Mucosa of stomach (tissue), 1 donor: ENCODE results near the gene TTC21A.

ENCODE experiments used
- H3K27me3 ChIP-seq: one replicate; pipeline ENCODE4 v1.7.0; 2013; ENCODE audit warnings: mild to moderate bottlenecking, low read length; ENCODE audit not compliant: control insufficient read depth, insufficient read depth
- H3K36me3 ChIP-seq: one replicate; pipeline ENCODE4 v1.7.0; 2013; ENCODE audit warnings: low read length; ENCODE audit not compliant: control insufficient read depth, insufficient read depth
- H3K4me1 ChIP-seq: one replicate; pipeline ENCODE4 v1.7.0; 2013; ENCODE audit warnings: mild to moderate bottlenecking, low read length; ENCODE audit not compliant: control insufficient read depth, insufficient read depth
- H3K4me3 ChIP-seq: one replicate; pipeline ENCODE4 v1.7.0; 2013; ENCODE audit warnings: low read length
- H3K9ac ChIP-seq: one replicate; pipeline ENCODE4 v1.7.0; 2013; ENCODE audit warnings: mild to moderate bottlenecking, low read length, moderate library complexity
- H3K9me3 ChIP-seq: one replicate; pipeline ENCODE4 v1.7.0; 2013; ENCODE audit warnings: mild to moderate bottlenecking, low read length, moderate library complexity; ENCODE audit not compliant: control insufficient read depth
- donor health status: Pancreatic carcinoma.

TTC21A gene

GRCh38 chr3:39153977-39154279 is 46.4 kb downstream of the TTC21A start:
- Histone ChIP-seq H3K4me3 (no peak overlapping the region), H3K27me3 (no peaks in the 10 kb centered on the region), H3K9ac (peak overlapping the region; percentile 51), H3K9me3 (no peaks in the 10 kb centered on the region), H3K4me1 (peaks cover 65% of the 10 kb centered on the region), H3K36me3 (no peaks in the 10 kb centered on the region)

GRCh38 chr3:39154280-39155021 is 47.0 kb downstream of the TTC21A start:
- no peaks in the 10 kb centered on the region for H3K27me3 ChIP-seq
- peak overlapping the region; percentile 51 for H3K9ac ChIP-seq
- no peak overlapping the region for H3K4me3 ChIP-seq
- H3K9me3 ChIP-seq = no peaks in the 10 kb centered on the region
- peaks cover 60% of the 10 kb centered on the region for H3K4me1 ChIP-seq
- no peaks in the 10 kb centered on the region for H3K36me3 ChIP-seq

- H3K4me1 ChIP-seq = peaks cover 40% of the 10 kb centered on the region
- no peaks in the 10 kb centered on the region for H3K36me3 ChIP-seq
- no peaks in the 10 kb centered on the region for H3K27me3 ChIP-seq
Measured at GRCh38 chr3:39156421-39156820, 48.9 kb downstream of the TTC21A start.

GRCh38 chr3:39157359-39157758 is 49.9 kb downstream of the TTC21A start:
- H3K4me3 ChIP-seq = no peak overlapping the region
- H3K9ac ChIP-seq = no peak overlapping the region
- no peaks in the 10 kb centered on the region for H3K9me3 ChIP-seq

More at GRCh38 chr3:39156421-39156820, 48.9 kb downstream of the TTC21A start:
- Histone ChIP-seq H3K9ac (no peak overlapping the region), H3K4me3 (no peak overlapping the region), H3K9me3 (no peaks in the 10 kb centered on the region)

GRCh38 chr3:39158148-39158715 is 50.8 kb downstream of the TTC21A start:
- H3K9ac ChIP-seq = no peak overlapping the region
- H3K9me3 ChIP-seq = no peaks in the 10 kb centered on the region
- H3K4me1 ChIP-seq = peaks cover 30% of the 10 kb centered on the region
- no peaks in the 10 kb centered on the region for H3K27me3 ChIP-seq
- H3K4me3 ChIP-seq = no peak overlapping the region
- no peaks in the 10 kb centered on the region for H3K36me3 ChIP-seq

More at GRCh38 chr3:39157359-39157758, 49.9 kb downstream of the TTC21A start:
- Histone ChIP-seq H3K27me3 (no peaks in the 10 kb centered on the region), H3K4me1 (peaks cover 31% of the 10 kb centered on the region), H3K36me3 (no peaks in the 10 kb centered on the region)

- H3K27me3 ChIP-seq = no peaks in the 10 kb centered on the region
- H3K4me1 ChIP-seq = no peaks in the 10 kb centered on the region
- H3K9me3 ChIP-seq = no peaks in the 10 kb centered on the region
- H3K36me3 ChIP-seq = no peaks in the 10 kb centered on the region
- H3K9ac ChIP-seq = no peak overlapping the region
- no peak overlapping the region for H3K4me3 ChIP-seq
Measured at GRCh38 chr3:39164414-39164813, 56.9 kb downstream of the TTC21A start.

GRCh38 chr3:39165518-39165917 is 58.0 kb downstream of the TTC21A start:
- Histone ChIP-seq H3K9me3 (no peaks in the 10 kb centered on the region), H3K4me1 (no peaks in the 10 kb centered on the region)

GRCh38 chr3:39166134-39166710 is 58.7 kb downstream of the TTC21A start:
- Histone ChIP-seq H3K4me1 (no peaks in the 10 kb centered on the region), H3K9ac (no peak overlapping the region), H3K36me3 (no peaks in the 10 kb centered on the region), H3K27me3 (no peaks in the 10 kb centered on the region), H3K4me3 (no peak overlapping the region), H3K9me3 (no peaks in the 10 kb centered on the region)

More at GRCh38 chr3:39165518-39165917, 58.0 kb downstream of the TTC21A start:
- H3K4me3 ChIP-seq = no peak overlapping the region
- H3K36me3 ChIP-seq = no peaks in the 10 kb centered on the region
- no peak overlapping the region for H3K9ac ChIP-seq
- no peaks in the 10 kb centered on the region for H3K27me3 ChIP-seq

GRCh38 chr3:39166932-39167532 is 59.6 kb downstream of the TTC21A start:
- no peak overlapping the region for H3K4me3 ChIP-seq
- H3K27me3 ChIP-seq = no peaks in the 10 kb centered on the region
- H3K4me1 ChIP-seq = no peaks in the 10 kb centered on the region
- no peaks in the 10 kb centered on the region for H3K9me3 ChIP-seq
- H3K36me3 ChIP-seq = no peaks in the 10 kb centered on the region
- H3K9ac ChIP-seq = no peak overlapping the region

GRCh38 chr3:39168156-39168780 is 60.8 kb downstream of the TTC21A start:
- H3K27me3 ChIP-seq = no peaks in the 10 kb centered on the region
- H3K4me3 ChIP-seq = no peak overlapping the region
- no peak overlapping the region for H3K9ac ChIP-seq
- H3K36me3 ChIP-seq = no peaks in the 10 kb centered on the region
- H3K4me1 ChIP-seq = no peaks in the 10 kb centered on the region
- no peaks in the 10 kb centered on the region for H3K9me3 ChIP-seq

GRCh38 chr3:39169712-39170111 is 62.2 kb downstream of the TTC21A start:
- Histone ChIP-seq H3K9me3 (no peaks in the 10 kb centered on the region), H3K4me3 (no peak overlapping the region), H3K4me1 (no peaks in the 10 kb centered on the region), H3K9ac (no peak overlapping the region), H3K36me3 (no peaks in the 10 kb centered on the region), H3K27me3 (no peaks in the 10 kb centered on the region)

- Histone ChIP-seq H3K9ac (no peak overlapping the region), H3K4me1 (no peaks in the 10 kb centered on the region)
Measured at GRCh38 chr3:39170461-39170860, 63.0 kb downstream of the TTC21A start.

More at GRCh38 chr3:39170461-39170860, 63.0 kb downstream of the TTC21A start:
- H3K36me3 ChIP-seq = no peaks in the 10 kb centered on the region
- no peak overlapping the region for H3K4me3 ChIP-seq
- H3K9me3 ChIP-seq = no peaks in the 10 kb centered on the region
- no peaks in the 10 kb centered on the region for H3K27me3 ChIP-seq
